Smooth muscle cell (in vitro differentiated cells): ENCODE data around the gene GIGYF2. TPM values are rescaled to one million over a fixed set of nuclear protein-coding genes. Genes with fewer than 3 reads are reported as not detected.

ENCODE experiments used
- DNase-seq: peaks from one replicate; lab custom pipeline; 2025; ENCODE audit not compliant: unreplicated experiment; lab: John Stamatoyannopoulos, UW
- H2AFZ ChIP-seq: fragments of 200-600 bp; sonication (generic); 2 replicates; pipeline ENCODE4 v1.6.0; 2016; ENCODE audit warnings: antibody characterized with exemption, low read depth, mild to moderate bottlenecking
- H3F3A ChIP-seq: fragments of 200-600 bp; sonication (generic); 2 replicates; pipeline ENCODE4 v1.6.0; 2017; ENCODE audit warnings: antibody characterized with exemption, low read depth
- H3K27ac ChIP-seq: fragments of 200-600 bp; sonication (generic); 2 replicates; pipeline ENCODE4 v1.5.1; 2016; ENCODE audit warnings: low read depth, mild to moderate bottlenecking
- H3K27me3 ChIP-seq: fragments of 200-600 bp; sonication (generic); 2 replicates; pipeline ENCODE4 v1.6.1; 2016; ENCODE audit warnings: low read depth, mild to moderate bottlenecking
- H3K36me3 ChIP-seq: fragments of 200-600 bp; sonication (generic); 2 replicates; pipeline ENCODE4 v1.5.1; 2016; ENCODE audit warnings: low read depth
- H3K4me1 ChIP-seq: fragments of 200-600 bp; sonication (generic); 2 replicates; pipeline ENCODE4 v1.5.1; 2016; ENCODE audit warnings: low read depth
- H3K4me2 ChIP-seq: fragments of 200-600 bp; sonication (generic); 2 replicates; pipeline ENCODE4 v1.6.0; 2016; ENCODE audit warnings: mild to moderate bottlenecking
- H3K4me3 ChIP-seq: fragments of 200-600 bp; sonication (generic); 2 replicates; pipeline ENCODE4 v1.5.1; 2016; ENCODE audit warnings: mild to moderate bottlenecking
- H3K79me2 ChIP-seq: fragments of 200-600 bp; sonication (generic); 2 replicates; pipeline ENCODE4 v1.6.0; 2016; ENCODE audit warnings: low read depth, mild to moderate bottlenecking
- H3K9ac ChIP-seq: fragments of 200-600 bp; sonication (generic); 2 replicates; pipeline ENCODE4 v1.6.0; 2016; ENCODE audit warnings: low read depth
- H3K9me3 ChIP-seq: fragments of 200-600 bp; sonication (generic); replicated peaks from 2 replicates; pipeline ENCODE4 v1.5.1; 2016; ENCODE audit warnings: low read depth
- H4K20me1 ChIP-seq: fragments of 200-600 bp; sonication (generic); 2 replicates; pipeline ENCODE4 v1.6.0; 2016; ENCODE audit warnings: low read depth
- WGBS: methylation state at CpG from one replicate; pipeline ENCODE4 v1.1.7; 2016; ENCODE audit warnings: low lambda C conversion rate; 5-methylcytosine and 5-hydroxymethylcytosine counted together
- polyA plus RNA-seq: library from polyadenylated mRNA; unstranded; fragments of >200 nt; fragmentation: Nextera tagmentation; extraction: Ambion mirVana; gene quantifications from 2 replicates; pipeline ENCODE4 v1.2.1, GENCODE V29; 2016
- total RNA-seq: library from RNA; depleted of rRNA; stranded (reverse); fragments of >200 nt; gene quantifications from 2 replicates; pipeline ENCODE4 v1.2.3, GENCODE V29; 2014
- TF ChIP-seq, protein P1 (sequence below): fragments of 200-600 bp; sonication (generic); IDR thresholded peaks from 2 replicates; pipeline ENCODE4 v1.5.1; 2017; ENCODE audit warnings: borderline replicate concordance, mild to moderate bottlenecking, antibody characterized with exemption; ENCODE audit not compliant: insufficient read depth, poor library complexity, severe bottlenecking

GIGYF2 gene
- total and polyA plus RNA-seq, 2 experiments from 2014 or later: 16.2 to 57.6 TPM

DNA sequence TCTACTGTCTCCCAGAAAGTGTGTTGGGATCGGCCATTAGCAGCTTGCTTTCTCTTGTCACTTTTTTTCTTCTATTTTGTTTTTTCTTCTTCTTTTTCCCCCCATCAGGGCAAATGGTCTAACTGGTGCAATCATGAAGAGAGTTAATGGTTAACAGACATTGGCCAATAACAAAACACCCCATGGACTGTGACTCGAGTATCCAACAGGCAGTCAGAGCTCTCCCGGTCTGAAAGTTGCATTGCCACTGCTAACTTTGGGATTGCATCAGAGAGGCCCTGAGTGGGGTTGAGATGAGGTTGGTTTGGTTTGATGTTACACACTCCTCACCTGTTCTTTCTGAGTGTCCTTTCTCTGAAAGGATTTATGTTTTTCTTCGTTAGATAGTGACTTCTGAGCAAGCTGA lies 160.0 kb downstream of the GIGYF2 start:
- peak overlapping the region; percentile 36 for H3K27ac ChIP-seq
- 68% methylated on average over 4 of the region's 4 CpGs for WGBS
- H3F3A ChIP-seq: peaks cover 5% of the 10 kb centered on the region
- H3K4me2 ChIP-seq: no peak overlapping the region
- TF ChIP-seq, protein P1, sequence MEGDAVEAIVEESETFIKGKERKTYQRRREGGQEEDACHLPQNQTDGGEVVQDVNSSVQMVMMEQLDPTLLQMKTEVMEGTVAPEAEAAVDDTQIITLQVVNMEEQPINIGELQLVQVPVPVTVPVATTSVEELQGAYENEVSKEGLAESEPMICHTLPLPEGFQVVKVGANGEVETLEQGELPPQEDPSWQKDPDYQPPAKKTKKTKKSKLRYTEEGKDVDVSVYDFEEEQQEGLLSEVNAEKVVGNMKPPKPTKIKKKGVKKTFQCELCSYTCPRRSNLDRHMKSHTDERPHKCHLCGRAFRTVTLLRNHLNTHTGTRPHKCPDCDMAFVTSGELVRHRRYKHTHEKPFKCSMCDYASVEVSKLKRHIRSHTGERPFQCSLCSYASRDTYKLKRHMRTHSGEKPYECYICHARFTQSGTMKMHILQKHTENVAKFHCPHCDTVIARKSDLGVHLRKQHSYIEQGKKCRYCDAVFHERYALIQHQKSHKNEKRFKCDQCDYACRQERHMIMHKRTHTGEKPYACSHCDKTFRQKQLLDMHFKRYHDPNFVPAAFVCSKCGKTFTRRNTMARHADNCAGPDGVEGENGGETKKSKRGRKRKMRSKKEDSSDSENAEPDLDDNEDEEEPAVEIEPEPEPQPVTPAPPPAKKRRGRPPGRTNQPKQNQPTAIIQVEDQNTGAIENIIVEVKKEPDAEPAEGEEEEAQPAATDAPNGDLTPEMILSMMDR: no peak
- no peaks in the 10 kb centered on the region for H3K9me3 ChIP-seq
- no peak for DNase-seq
- H2AFZ ChIP-seq: no peak overlapping the region
- H3K4me1 ChIP-seq: peaks cover 4% of the 10 kb centered on the region
- no peaks in the 10 kb centered on the region for H3K79me2 ChIP-seq
- H3K4me3 ChIP-seq: no peak overlapping the region
- H3K27me3 ChIP-seq: no peaks in the 10 kb centered on the region
- peaks cover 5% of the 10 kb centered on the region for H3K36me3 ChIP-seq
- H3K9ac ChIP-seq: no peak overlapping the region
- H4K20me1 ChIP-seq: peaks cover 8% of the 10 kb centered on the region

DNA sequence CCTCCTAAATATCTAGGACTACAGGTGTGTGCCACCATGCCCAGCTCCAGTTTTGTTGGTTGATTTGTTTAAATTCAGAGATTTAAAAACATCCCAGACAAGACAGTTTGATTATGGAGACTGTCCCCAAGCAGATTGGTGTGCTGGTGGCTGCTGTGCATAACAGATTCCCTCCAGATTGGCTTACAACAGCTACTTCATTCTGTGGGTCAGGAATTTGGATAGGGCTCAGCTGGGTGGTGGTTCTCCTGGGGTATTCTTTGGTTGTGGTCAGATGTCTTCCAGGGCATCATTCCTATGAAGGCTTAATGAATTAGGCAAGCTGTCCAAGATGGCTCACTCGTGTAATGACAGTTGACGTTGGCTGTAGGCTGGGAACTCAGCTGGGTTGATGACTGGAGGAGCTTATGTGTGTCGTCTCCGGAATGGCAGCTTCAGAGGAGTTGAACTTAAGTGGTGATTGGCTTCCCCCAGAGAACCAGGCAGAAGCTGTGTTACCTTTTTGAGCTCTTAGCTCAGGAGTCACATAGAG lies 162.3 kb downstream of the GIGYF2 start:
- no peak overlapping the region for H3K27ac ChIP-seq

DNA sequence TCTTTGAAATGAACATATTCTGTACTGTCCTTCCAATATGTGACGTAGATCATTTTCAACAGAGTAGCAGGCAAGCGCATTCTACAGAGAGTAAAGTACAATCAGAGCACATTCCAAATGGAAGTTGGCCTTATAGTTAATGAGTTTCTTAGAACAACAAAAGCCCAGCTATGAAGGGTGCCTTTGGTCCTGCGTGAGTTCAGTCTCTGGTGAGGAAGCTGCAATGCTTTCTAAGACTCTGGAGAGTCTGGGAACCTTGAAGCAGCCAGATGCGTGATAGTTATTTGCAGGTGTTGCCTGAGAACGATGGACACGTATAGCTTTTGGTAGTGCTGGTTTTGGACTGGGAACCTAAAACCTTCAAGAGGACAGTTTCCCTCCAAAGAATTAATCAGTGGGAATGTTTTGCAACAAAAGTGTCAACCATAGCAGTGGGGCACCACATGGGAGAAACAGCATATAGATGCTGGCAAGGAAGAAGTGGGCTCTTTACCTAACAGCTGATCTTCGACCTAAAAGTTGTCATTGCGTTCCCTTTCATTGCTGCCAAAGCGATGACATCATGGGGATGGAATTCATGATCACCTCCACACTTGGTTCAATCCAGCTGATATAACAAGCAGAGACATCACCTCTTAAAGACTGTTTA lies 163.6 kb downstream of the GIGYF2 start:
- Histone ChIP-seq H3K4me2 (no peak overlapping the region), H3K36me3 (peaks cover 5% of the 10 kb centered on the region), H3F3A (no peaks in the 10 kb centered on the region), H4K20me1 (no peaks in the 10 kb centered on the region), H3K9me3 (no peaks in the 10 kb centered on the region), H3K4me3 (no peak overlapping the region), H2AFZ (no peak overlapping the region), H3K27me3 (no peaks in the 10 kb centered on the region), H3K4me1 (no peaks in the 10 kb centered on the region), H3K27ac (no peak overlapping the region), H3K79me2 (no peaks in the 10 kb centered on the region), H3K9ac (no peak overlapping the region)
- WGBS: 97% methylated on average over 9 of the region's 9 CpGs
- TF ChIP-seq, protein P1: no peak
- DNase-seq: no peak

More for the DNA sequence above, 162.3 kb downstream of the GIGYF2 start:
- Histone ChIP-seq H3K4me1 (no peaks in the 10 kb centered on the region), H4K20me1 (no peaks in the 10 kb centered on the region), H2AFZ (no peak overlapping the region), H3K4me3 (no peak overlapping the region), H3K9me3 (no peaks in the 10 kb centered on the region), H3K79me2 (no peaks in the 10 kb centered on the region), H3F3A (no peaks in the 10 kb centered on the region), H3K9ac (no peak overlapping the region), H3K27me3 (no peaks in the 10 kb centered on the region), H3K4me2 (no peak overlapping the region), H3K36me3 (peaks cover 5% of the 10 kb centered on the region)
- TF ChIP-seq, protein P1: no peak
- DNase-seq: no peak
- WGBS: 95% methylated on average over 4 of the region's 4 CpGs

DNA sequence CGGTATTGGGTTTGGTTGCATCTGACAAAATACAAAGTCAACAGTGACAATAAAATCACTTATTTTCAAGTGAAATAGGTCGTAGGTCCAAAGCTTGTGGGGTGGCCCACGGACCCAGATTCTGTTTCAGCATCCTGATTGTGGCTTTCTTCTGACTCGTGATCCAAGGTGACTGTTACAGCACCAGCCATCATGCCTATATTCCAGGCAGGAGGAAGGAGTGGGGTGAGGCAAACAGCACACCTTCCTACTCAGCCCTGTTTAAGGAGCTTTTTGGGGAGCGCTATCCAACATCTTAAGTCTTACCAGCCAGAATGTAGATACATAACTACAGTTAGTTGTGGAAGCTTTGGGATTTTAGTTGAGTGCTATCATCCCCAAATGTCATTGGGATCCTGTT lies 164.2 kb downstream of the GIGYF2 start:
- H3K27ac ChIP-seq: no peak overlapping the region
- WGBS: 98% methylated on average over 5 of the region's 5 CpGs

More for the DNA sequence above, 164.2 kb downstream of the GIGYF2 start:
- Histone ChIP-seq H3K27me3 (no peaks in the 10 kb centered on the region), H3K9ac (no peak overlapping the region), H3F3A (no peaks in the 10 kb centered on the region), H3K4me1 (no peaks in the 10 kb centered on the region), H4K20me1 (no peaks in the 10 kb centered on the region), H2AFZ (no peak overlapping the region), H3K36me3 (peaks cover 5% of the 10 kb centered on the region), H3K9me3 (no peaks in the 10 kb centered on the region), H3K4me3 (no peak overlapping the region), H3K79me2 (no peaks in the 10 kb centered on the region), H3K4me2 (no peak overlapping the region)
- TF ChIP-seq, protein P1: no peak
- no peak for DNase-seq
